Endodermal cell (in vitro differentiated cells): ENCODE measurements around the gene COMMD10. TPM values are rescaled to one million over a fixed set of nuclear protein-coding genes. Genes with fewer than 3 reads are reported as not detected.

Experiments
- DNase-seq: peaks from one replicate; pipeline ENCODE4 v3.0.0-alpha.2; 2017
- H3K27ac ChIP-seq: 2 replicates; pipeline ENCODE4 v1.5.1; 2013; ENCODE audit warnings: mild to moderate bottlenecking, low read depth, low read length, moderate library complexity
- H3K27me3 ChIP-seq: 2 replicates; pipeline ENCODE4 v1.6.1; 2013; ENCODE audit warnings: mild to moderate bottlenecking, low read length, moderate library complexity; ENCODE audit not compliant: insufficient read depth, control insufficient read depth, poor library complexity, severe bottlenecking
- H3K36me3 ChIP-seq: 2 replicates; pipeline ENCODE4 v1.7.0; 2013; ENCODE audit warnings: mild to moderate bottlenecking, low read length, moderate library complexity; ENCODE audit not compliant: control insufficient read depth, insufficient read depth
- H3K4me1 ChIP-seq: one replicate; pipeline ENCODE4 v1.7.0; 2013; ENCODE audit warnings: low read length; ENCODE audit not compliant: control insufficient read depth, insufficient read depth
- H3K4me3 ChIP-seq: 2 replicates; pipeline ENCODE4 v1.5.1; 2013; ENCODE audit warnings: mild to moderate bottlenecking, low read length, moderate library complexity
- H3K9ac ChIP-seq: 2 replicates; pipeline ENCODE4 v1.6.1; 2013; ENCODE audit warnings: mild to moderate bottlenecking, low read length, moderate library complexity; ENCODE audit not compliant: poor library complexity, severe bottlenecking; ENCODE audit errors: extremely low read depth
- H3K9me3 ChIP-seq: 2 replicates; pipeline ENCODE4 v1.6.1; 2013; ENCODE audit warnings: mild to moderate bottlenecking, low read length, moderate library complexity; ENCODE audit not compliant: control insufficient read depth
- H3K27ac Mint-ChIP-seq: 2 replicates; pipeline ENCODE4 v1.8.0; 2020; ENCODE audit warnings: mixed read lengths
- H3K27me3 Mint-ChIP-seq: 2 replicates; pipeline ENCODE4 v1.8.0; 2021; ENCODE audit warnings: mild to moderate bottlenecking, mixed read lengths; ENCODE audit not compliant: insufficient read depth
- H3K36me3 Mint-ChIP-seq: 2 replicates; pipeline ENCODE4 v1.8.0; 2020; ENCODE audit warnings: low read depth, mixed read lengths
- H3K4me1 Mint-ChIP-seq: 2 replicates; pipeline ENCODE4 v1.8.0; 2020; ENCODE audit warnings: mixed read lengths
- H3K4me3 Mint-ChIP-seq: 2 replicates; pipeline ENCODE4 v1.8.0; 2020; ENCODE audit warnings: mild to moderate bottlenecking, moderate library complexity, mixed read lengths
- H3K9me3 Mint-ChIP-seq: 2 replicates; pipeline ENCODE4 v1.8.0; 2020; ENCODE audit warnings: mild to moderate bottlenecking, mixed read lengths
- WGBS, 2 experiments: methylation state at CpG; one replicate each; pipeline versions ENCODE4 v1.1.5 to v1.1.7; 2013; ENCODE audit warnings: missing lambda C conversion rate in 2 of 2, mixed read lengths in 1 of 2; ENCODE audit not compliant: insufficient coverage in 1 of 2, insufficient read length in 1 of 2; 5-methylcytosine and 5-hydroxymethylcytosine counted together
- total RNA-seq, 2 donors: library from RNA; stranded (reverse); fragmentation: NEBNext Ultra II Directional in 1 of 2; extraction: Animal tissue kit (Norgen Biotek cat#: 25700) in 1 of 2; gene quantifications; 2 replicates in 1 of 2; 3 replicates in 1 of 2; pipeline ENCODE4 v1.2.1, GENCODE V29; 2021
- TF ChIP-seq, protein P1 (sequence below): fragments of 200-600 bp; sonication (generic); conservative IDR thresholded peaks from 2 replicates; pipeline ENCODE4 v1.5.0; 2021; ENCODE audit warnings: antibody characterized with exemption, mild to moderate bottlenecking

The COMMD10 gene
- total RNA-seq, 2 donors from 2014 or later, result 25.3 to 29.8 TPM

GRCh38 chr5:116234681-116235080 is 149.9 kb downstream of the COMMD10 start:
- no peak overlapping the region for H3K27ac Mint-ChIP-seq
- H3K4me3 ChIP-seq, result no peak overlapping the region
- H3K27me3 ChIP-seq, result no peaks in the 10 kb centered on the region
- H3K9me3 ChIP-seq, result no peaks in the 10 kb centered on the region
- H3K27me3 Mint-ChIP-seq, result no peaks in the 10 kb centered on the region
- H3K9ac ChIP-seq, result no peak overlapping the region
- peaks cover 6% of the 10 kb centered on the region for H3K4me1 Mint-ChIP-seq
- H3K9me3 Mint-ChIP-seq, result no peaks in the 10 kb centered on the region
- no peaks in the 10 kb centered on the region for H3K36me3 Mint-ChIP-seq
- TF ChIP-seq, protein P1, sequence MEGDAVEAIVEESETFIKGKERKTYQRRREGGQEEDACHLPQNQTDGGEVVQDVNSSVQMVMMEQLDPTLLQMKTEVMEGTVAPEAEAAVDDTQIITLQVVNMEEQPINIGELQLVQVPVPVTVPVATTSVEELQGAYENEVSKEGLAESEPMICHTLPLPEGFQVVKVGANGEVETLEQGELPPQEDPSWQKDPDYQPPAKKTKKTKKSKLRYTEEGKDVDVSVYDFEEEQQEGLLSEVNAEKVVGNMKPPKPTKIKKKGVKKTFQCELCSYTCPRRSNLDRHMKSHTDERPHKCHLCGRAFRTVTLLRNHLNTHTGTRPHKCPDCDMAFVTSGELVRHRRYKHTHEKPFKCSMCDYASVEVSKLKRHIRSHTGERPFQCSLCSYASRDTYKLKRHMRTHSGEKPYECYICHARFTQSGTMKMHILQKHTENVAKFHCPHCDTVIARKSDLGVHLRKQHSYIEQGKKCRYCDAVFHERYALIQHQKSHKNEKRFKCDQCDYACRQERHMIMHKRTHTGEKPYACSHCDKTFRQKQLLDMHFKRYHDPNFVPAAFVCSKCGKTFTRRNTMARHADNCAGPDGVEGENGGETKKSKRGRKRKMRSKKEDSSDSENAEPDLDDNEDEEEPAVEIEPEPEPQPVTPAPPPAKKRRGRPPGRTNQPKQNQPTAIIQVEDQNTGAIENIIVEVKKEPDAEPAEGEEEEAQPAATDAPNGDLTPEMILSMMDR, result no peak
- no peaks in the 10 kb centered on the region for H3K4me1 ChIP-seq
- no peak overlapping the region for H3K27ac ChIP-seq
- H3K4me3 Mint-ChIP-seq, result no peak overlapping the region
- 82 to 100% methylated on average over 2 to 7 of the region's 7 CpGs for WGBS, 2 experiments
- no peaks in the 10 kb centered on the region for H3K36me3 ChIP-seq
- DNase-seq, result peak; percentile 38

- H3K27ac ChIP-seq, result no peak overlapping the region
- DNase-seq, result no peak
- TF ChIP-seq, protein P1, result peak; percentile 66
- Mint-ChIP-seq H3K27ac (no peak overlapping the region), H3K36me3 (no peaks in the 10 kb centered on the region), H3K4me1 (peaks cover 6% of the 10 kb centered on the region), H3K27me3 (no peaks in the 10 kb centered on the region), H3K9me3 (no peaks in the 10 kb centered on the region), H3K4me3 (no peak overlapping the region)
- no peaks in the 10 kb centered on the region for H3K4me1 ChIP-seq
- WGBS, 2 experiments, result 95 to 99% methylated on average over 3 of the region's 3 CpGs
- H3K4me3 ChIP-seq, result no peak overlapping the region
- no peaks in the 10 kb centered on the region for H3K27me3 ChIP-seq
- H3K9me3 ChIP-seq, result no peaks in the 10 kb centered on the region
- no peak overlapping the region for H3K9ac ChIP-seq
- no peaks in the 10 kb centered on the region for H3K36me3 ChIP-seq
These were observed 153.2 kb downstream of the COMMD10 start for GRCh38 chr5:116237917-116238500.

DNA sequence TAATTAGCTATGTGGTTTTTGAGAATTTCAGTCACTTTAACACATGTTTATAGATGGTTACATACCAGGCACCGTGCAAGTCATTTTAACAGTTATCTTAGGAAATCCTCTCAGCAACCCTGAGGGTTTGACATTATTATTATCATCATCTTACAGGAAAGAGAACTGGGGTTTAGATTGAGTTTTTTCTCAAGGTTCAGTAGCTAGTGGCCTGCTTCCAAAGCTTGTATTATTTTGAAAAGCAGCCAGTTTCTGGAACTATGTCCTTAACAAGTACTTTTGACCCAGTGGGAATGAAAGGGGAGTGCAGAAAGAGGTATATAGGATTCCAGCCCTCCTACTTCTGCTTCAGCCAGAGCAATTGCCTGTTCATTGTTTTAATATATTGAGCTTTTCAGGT is 157.5 kb downstream of the COMMD10 start:
- H3K9ac ChIP-seq, result no peak overlapping the region
- no peaks in the 10 kb centered on the region for H3K36me3 ChIP-seq
- H3K27ac Mint-ChIP-seq, result no peak overlapping the region
- no peak for DNase-seq
- peaks cover 8% of the 10 kb centered on the region for H3K36me3 Mint-ChIP-seq
- H3K4me1 Mint-ChIP-seq, result no peaks in the 10 kb centered on the region
- H3K4me3 Mint-ChIP-seq, result no peak overlapping the region
- peaks cover 13% of the 10 kb centered on the region for H3K9me3 Mint-ChIP-seq
- no peak overlapping the region for H3K4me3 ChIP-seq
- 100% methylated on average over 1 of the region's 1 CpG; no CpG with 5 or more reads in 1 of the 2 experiments for WGBS, 2 experiments
- TF ChIP-seq, protein P1, result no peak
- H3K4me1 ChIP-seq, result no peaks in the 10 kb centered on the region
- no peaks in the 10 kb centered on the region for H3K27me3 Mint-ChIP-seq
- H3K9me3 ChIP-seq, result peaks cover 16% of the 10 kb centered on the region
- H3K27ac ChIP-seq, result no peak overlapping the region
- no peaks in the 10 kb centered on the region for H3K27me3 ChIP-seq
